ENCODE data around the gene BBS4. TPM values are rescaled to one million over a fixed set of nuclear protein-coding genes. Genes with fewer than 3 reads are reported as not detected.

BBS4 gene
- total RNA-seq, 1 experiment from 2014 or later = 13.5 TPM

DNA sequence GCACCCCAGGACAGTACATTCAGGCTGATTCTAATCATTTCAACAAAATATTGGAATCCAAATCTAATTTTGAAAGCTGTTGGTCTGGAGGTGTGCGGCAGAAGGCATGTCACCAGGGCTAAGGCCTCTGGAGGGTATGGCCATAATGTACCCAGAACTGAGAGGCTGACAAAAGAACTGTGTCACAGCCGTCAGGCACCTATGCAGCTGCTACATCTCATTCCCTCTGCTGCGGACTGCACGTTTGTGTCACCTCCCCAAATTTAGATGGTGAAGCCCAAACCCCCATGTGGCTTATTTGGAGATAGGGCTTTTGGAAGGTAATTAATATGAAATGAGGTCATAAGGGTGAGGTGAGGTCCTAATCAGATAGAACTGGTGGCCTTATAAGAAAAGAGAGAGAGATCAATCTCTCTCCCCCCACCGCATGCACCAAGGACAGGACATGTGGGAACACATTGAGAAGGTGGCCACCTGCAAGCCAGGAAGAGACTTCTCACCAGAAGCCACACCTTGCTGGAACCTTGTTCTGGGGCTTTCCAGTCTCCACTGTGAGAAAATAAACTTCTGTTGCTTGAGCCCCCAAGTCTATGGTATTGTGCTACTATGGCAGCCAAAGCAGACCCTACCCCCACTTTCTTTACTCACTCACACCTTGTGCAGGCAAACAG is 74.7 kb downstream of the BBS4 start:
- DNase-seq (ENCODE audit: low spot score) = no peak

DNA sequence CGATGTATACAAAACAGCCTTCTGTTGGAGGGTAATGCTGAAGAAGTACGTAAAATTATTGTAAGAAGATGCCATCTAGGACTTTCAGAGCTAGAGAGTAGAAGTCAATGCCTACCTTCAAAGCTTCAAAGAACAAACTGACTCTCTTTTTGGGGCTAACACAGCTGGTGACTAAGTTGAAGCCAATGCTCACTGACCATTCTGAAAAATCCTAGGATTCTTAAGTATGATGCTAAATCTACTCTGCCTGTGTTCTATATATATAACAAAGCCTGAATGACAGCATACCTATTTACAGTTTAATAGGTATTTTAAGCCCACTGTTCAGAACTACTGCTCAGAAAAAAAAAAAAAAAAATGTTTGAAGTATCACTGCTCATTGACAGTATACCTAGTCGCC is 78.6 kb downstream of the BBS4 start:
- no peak for DNase-seq (ENCODE audit: low spot score)

DNA sequence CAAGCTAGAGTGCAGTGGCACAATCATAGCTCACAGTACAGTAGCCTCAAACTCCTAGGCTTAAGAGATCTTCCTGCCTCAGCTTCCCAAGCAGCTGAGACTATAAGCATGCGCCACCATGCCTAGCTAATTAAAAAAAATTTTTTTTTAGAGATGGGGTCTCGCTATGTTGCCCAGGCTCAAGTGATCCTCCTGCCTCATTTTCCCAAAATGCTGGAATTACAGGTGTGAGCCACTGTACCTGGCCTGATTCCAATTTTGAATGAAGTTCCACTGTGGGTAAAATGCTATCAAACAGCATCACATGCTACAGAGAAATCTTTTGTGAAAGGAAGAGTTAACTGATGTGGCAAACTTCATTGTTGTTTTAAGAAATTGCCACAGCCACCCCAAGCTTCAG is 80.0 kb downstream of the BBS4 start:
- no peak for DNase-seq (ENCODE audit: low spot score)

DNA sequence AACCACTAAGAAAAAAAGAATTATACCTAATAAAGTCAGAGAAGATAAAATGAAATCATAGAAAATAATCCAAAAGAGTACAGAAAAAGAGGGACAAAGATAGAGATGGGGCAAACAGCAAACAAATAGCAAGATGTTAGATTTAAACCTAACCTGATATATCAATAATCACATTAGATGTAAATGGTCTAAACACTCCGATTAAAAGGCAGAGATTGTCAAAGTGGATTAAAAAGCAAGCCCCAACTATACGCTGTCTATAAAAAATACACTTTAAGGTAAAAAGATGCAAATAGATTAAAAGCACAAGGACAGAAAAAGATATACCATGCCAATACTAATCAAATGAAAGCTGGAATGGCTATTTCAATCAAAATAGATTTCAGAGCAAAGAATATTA is 80.8 kb downstream of the BBS4 start:
- no peak for DNase-seq (ENCODE audit: low spot score)

DNA sequence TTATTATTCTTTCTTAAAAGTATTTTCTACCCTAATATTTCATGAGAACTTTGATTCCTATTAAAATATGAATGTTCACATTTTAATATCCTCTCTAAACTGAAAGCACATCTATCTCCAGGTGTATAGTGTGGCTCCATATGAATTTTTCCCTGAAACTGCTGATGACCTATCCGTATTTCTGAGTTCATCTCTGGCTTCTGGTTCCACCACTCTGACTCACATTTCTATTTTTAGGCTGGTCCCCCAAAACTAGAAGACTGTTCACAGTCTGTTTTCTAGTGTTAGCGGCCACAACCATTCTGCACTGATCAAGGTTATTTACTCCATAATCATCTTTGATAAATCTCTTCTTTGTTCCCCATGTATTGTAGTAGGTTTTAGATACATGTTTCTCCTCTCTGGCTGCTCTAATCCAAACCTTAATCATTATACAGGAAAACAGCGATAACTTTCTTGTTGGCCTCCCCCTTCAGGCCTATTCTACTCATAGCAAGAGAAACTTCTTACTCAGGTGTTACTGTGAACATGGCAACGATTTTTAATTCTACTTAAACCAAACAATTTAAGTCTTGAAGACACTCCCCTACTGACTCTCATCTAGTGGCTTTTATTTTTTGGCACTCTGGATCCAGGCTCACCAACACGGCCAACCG is 84.8 kb downstream of the BBS4 start:
- peak; percentile 21 for DNase-seq (ENCODE audit: low spot score)

DNA sequence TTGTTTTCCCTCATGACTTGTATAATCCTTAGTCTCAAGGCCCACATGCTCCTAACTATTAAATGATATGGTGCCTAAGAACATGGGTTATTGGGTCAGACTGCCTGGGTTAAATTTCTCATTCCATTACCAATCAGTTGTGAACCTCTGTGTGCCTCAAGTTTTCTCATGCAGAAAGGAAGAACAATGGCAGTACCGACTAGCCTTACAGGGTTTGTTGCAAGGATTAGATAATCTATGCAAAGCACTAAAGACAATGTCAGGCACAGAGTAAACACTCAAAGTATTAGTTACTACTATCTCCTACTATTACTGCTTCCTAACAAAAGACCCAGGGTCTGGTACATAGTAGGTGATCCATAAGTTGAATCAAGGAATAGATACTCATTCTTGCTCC is 85.3 kb downstream of the BBS4 start:
- DNase-seq (ENCODE audit: low spot score) = no peak

DNA sequence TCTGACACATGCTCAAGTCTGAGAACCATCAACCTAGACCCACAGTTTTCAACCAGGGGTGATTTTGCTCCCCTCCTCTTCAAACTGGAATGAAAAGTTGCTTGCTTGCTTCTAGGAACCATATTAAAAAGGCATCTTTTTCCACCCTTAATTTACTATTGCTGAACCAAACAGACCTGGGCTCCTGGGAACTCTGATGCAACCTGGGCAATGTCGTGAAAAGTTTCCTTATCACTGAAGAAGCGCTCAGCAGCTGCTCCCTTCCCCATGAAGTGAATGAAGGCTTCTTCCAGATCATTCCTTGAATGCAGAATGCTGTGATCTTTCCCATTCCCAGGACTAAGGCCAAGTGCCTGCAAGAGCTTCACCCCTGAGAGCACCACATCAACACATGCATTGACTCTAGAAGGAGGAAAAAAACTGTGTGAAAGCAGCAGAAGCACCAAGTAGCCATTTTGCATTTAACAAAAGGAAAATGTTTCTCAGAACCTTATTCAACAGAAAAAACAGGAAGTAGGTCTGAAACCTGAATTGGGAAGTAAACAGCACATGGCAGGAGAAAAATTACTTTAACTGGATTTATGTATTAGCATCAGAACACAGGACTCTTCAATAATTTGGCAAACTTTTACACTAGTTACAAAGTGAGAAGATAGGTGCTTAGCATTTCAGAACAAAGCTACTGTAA is 88.8 kb downstream of the BBS4 start:
- DNase-seq (ENCODE audit: low spot score) = no peak

DNA sequence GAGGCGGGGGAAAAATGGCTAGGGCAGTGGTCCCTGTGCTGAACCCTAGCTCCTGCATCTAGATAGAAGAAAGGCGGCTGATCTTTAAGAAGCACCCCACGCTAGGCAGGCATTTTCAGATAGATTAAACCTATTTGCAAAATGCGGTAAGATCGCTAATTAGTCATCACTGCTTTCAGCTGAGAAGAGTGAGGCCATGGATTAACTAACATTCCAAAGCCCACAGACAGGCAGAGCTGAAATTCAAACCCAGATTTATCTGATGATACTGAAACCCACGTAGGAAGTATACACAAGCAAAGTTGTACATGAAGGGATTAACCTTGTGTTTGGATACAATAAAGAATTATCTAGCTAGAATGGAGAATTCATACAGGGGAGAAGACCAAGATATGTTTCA is 92.8 kb downstream of the BBS4 start:
- DNase-seq (ENCODE audit: low spot score) = no peak

DNA sequence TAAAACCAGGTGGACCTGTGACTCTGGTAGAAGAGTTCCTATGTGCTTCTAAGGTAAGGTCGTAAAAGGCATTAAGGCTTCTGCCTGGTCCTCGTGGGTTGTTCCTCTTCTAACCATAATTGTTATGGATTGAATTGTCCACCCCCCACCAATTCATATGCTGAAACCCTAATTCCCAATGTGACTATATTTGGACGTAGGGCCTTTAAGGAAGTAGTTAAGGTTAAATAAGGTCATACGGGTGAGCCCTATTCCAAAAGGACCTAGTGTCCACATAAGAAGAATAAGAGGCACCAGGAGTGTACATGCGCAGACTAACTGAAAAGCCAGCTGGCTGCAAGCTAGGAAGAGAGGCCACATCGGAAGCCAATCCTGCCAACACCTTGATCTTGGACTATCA is 95.6 kb downstream of the BBS4 start:
- DNase-seq (ENCODE audit: low spot score) = no peak

DNA sequence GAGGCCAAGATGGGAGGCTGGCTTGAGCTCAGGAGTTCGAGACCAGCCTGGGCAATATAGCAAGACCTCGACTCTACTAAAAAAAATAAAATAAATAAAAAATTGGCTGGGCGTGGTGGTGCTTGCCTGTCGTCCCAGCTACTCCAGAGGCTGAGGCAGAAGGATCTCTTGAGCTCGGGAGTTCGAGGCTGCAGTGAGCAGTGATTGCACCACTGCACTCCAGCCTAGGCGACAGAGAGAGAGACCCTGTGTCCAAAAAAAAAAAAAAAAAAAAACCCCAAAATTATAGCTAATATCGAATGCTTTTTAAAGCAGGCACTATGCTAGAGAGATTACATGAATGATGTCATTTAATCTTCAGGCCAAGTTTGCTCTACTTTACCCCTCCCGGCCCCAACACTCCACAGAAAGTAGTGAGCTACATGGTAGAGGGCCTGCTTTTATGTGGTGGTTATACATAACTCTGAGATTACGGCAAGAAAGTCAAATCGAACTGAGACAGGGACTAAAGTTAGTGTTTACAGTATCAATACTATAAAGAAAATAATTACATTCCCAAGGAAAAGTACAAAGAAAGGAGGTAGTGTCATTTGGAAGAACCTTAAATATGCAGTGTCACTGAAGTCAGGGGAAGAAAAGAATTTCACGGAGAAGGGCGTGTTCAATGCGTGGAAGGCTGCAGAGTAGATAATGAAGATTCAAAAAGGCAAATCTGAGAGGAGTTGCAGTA is 96.4 kb downstream of the BBS4 start:
- DNase-seq (ENCODE audit: low spot score) = no peak

DNA sequence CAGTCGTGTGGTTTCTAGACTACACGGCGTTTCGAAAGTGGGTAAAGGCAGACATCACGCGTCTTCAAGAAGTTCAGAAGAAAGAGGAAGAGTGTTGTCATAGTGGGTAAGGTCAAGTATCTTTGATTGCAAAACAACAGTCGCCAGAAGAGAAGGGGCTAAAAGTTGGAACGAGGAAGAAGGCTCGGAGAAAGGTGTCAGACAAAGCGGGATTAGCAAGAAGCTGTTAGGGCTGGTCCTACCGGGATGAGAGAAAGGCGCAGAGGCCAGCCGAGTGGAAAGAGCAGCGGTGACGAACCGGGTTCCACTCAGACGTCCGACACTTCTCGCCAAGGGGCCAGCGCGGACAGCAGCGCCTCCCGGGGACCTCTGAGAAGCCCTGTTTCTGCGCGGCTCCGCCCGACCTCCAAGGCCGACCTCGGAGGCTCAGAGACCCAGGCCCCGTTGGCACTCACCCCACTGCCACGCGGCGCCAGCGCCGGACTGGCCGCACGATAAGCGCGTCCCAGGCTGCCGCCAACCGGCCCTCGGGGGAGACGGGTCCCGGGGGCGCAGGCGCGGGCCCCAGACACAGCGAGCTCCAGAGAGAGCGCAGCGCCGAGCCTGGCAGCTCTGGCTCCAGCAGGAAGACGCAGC is 97.1 kb downstream of the BBS4 start:
- DNase-seq (ENCODE audit: low spot score) = peak; percentile 65

DNA sequence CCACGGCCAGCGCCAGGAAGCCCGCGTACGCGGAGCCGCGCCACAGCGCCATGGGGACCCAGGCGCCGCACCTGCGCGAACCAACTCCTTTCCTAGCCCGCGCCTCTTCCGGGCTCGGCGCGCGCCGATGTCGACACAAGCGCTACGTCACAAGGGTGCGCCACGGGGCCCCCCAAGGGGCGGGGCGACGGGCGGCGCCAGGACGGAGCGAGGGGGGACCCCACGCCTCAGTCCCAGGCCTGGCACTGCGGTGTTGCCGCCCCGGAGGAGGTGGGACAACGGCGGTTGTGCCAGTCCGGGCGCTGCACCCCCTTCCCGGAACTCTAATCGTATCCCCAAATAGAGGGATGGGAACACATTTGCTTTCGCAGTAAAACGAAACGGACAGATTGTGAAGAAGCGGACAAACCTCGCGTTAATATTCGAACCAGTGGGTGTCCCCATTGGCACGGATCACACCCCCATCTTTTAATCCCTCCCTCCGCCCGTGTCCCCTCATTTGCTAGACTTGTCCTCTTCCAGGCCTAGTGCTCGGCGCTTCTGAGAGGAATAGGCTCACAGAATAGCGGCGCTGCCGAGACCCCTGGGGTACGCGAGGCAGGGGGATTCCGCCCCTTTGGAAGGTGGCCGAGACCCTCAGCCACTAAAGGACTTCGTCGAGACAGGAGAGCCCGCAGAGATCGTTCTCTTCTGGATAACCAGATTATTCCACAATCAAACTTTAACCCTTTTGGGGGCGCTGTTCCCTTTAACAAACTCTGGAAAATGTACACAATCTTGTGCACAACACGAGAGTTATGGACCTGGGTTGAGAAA is 97.8 kb downstream of the BBS4 start, which contains the start of gene ADPGK:
Gene ADPGK, minus strand, starts transcription at position 119 of the 816 bp plus-strand sequence. Its CDS starts 67 bp downstream, at position 52.
- DNase-seq (ENCODE audit: low spot score) = peak; percentile 96

DNA sequence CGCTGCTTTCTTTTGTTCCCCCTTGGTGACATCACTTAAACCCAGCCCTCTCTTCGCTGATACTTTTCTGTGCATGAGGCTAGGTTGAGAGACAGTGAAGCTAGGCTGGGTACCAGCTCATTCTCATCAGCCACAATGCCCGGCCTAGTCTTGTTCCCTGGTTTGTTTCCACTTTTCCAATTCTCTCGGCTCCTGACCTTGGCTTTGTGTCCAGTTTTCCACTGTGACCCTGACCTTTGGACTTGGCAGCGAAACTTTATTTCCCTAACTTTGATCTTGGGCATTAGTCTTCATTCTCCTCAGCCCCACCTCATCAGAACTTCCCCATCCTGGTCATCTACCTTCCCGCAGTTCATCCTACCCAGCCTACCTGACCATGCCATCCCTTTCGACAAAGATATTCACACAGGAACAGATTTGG is 98.5 kb downstream of the BBS4 start:
- no peak for DNase-seq (ENCODE audit: low spot score)

DNA sequence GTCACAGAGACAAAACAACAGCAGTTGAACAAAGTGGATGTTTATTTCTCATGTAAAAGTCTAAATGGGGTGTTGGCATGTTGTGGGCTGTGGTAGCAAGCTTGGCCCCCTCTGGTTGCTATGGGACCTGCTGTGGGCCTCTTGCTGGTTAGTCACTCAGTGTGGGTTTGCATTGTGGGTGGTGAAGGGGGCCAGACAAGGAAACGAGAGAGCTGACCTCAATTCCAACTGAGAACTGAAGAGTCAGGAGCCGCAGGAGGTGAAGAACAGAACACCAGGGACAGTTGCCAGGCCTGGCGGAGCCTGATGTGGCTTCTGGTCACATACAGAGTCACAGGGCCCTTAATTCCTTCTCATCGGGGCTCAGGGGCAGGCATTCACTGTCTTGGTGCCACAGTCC is 99.4 kb downstream of the BBS4 start:
- DNase-seq (ENCODE audit: low spot score) = no peak

DNA sequence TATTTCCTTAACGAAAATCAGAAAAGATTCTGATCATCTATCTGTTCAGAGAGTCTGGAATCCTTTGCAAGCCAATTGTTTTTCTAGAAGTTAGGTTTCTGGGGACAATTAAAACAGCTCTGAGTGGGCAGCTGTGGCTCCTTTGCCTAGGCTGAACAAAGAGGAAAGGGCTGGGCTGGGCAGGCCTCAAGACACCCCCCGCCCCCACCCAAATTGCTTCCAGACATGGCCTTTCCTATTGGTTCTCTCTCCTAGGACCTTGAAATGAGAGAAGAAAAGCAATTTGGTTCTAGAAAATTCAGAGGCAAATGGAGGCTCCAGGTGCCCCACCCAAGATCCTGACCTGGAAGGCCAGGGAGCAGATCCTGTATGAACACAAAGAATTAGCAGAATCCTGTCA is 99.8 kb downstream of the BBS4 start:
- DNase-seq (ENCODE audit: low spot score) = no peak

DNA sequence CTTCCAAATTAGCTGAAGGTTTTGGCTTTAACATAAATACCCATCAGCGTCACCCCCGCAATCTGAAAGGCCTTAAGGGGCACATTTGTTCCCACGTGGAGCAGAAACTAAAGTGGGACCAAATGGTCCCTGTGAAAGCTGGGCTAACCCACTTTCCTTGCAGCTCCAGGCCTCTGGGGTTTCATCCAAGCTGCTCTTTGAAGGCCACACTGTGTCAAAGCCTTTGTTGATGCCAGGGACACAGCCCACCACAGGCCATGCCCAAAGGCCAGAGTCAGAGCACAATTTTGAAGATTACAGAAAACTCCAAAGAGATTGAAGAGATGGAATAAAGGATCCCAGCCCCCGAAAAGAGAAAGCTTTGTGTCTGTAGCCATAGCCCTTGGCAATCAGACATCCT is 100.2 kb downstream of the BBS4 start:
- no peak for DNase-seq (ENCODE audit: low spot score)

DNA sequence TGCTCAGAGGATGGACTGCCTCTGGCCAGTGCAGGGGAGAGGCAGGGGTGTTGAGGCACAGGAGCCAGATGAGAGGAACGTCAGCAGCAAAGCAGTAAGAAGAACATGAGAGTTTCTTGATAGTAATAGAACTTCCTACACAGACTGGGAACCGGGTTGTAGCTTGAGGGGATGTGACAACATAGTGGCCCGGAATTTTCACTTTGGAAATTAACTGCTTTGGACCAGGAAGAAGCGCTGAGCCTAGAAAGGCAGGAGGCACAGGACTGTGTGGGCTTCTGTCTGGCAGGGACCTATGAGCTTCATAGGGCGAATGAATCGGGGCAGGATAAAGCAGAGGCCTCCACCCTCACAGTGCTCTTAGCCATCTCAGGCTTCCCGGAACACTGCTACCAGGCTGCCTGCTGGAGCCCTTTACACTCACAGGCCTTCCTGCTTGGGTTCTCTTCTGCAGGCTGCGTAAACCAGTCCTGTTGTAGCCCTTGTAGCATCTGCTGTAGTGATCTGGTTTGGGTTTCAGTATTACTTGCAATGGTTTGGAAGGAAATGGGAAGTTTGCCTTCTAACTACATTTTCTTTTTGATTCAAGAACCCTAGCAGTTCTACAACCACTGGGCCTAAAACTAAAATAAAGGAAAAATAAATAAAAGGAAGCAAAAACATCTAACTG is 100.8 kb downstream of the BBS4 start:
- no peak for DNase-seq (ENCODE audit: low spot score)

DNA sequence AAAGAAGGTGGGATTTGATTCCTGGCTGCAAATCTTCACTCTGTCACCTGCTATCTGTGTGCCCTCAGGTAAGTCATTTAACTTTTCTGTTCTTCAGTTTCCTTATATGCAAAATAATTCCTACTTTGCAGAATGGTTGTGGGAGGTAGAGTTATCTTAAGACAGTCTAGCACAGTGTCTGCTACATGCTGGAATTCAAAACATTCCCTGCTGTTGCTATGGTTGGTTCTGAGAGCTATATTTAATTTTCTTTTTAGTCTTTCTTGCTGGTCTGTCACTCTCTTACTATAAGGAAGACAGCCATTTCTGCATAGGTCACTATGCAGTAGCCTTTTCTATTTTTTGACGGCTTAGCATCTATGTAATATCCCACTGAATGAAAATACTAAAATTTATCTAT is 101.5 kb downstream of the BBS4 start:
- DNase-seq (ENCODE audit: low spot score) = no peak
